Peyer's patch (tissue), 4 donors: Measurements from ENCODE around the gene FGF12. TPM values are rescaled to one million over a fixed set of nuclear protein-coding genes. Genes with fewer than 3 reads are reported as not detected.

ENCODE experiments used
- DNase-seq, 3 donors: peaks; one replicate each; pipeline ENCODE4 v3.0.0-alpha.2; 2017 to 2019
- H3K27ac ChIP-seq, 4 donors: fragments of 200-600 bp; sonication (generic); one replicate each; pipeline ENCODE4 v1.5.1; 2016 to 2019
- H3K27me3 ChIP-seq, 2 donors: fragments of 200-600 bp; sonication (generic); one replicate each; pipeline ENCODE4 v1.5.1; 2019
- H3K36me3 ChIP-seq, 3 donors: fragments of 200-600 bp; sonication (generic); one replicate each; pipeline ENCODE4 v1.5.1; 2016 to 2019
- H3K4me1 ChIP-seq, 4 donors: fragments of 200-600 bp; sonication (generic); one replicate each; pipeline ENCODE4 v1.5.1; 2016 to 2019
- H3K4me3 ChIP-seq, 4 donors: fragments of 200-600 bp; sonication (generic); 1 replicate in 3 of 4; 2 replicates in 1 of 4; pipeline ENCODE4 v1.5.1; 2016 to 2019; ENCODE audit warnings: mild to moderate bottlenecking in 1 of 4
- H3K9me3 ChIP-seq, 4 donors: fragments of 200-600 bp; sonication (generic); one replicate each; pipeline ENCODE4 v1.5.1; 2016 to 2019; ENCODE audit warnings: mild to moderate bottlenecking in 1 of 4
- POLR2A ChIP-seq, 2 donors: fragments of 450-650 bp; IDR thresholded peaks; one replicate each; pipeline ENCODE4 v1.5.1; 2017; ENCODE audit warnings: antibody characterized with exemption in 2 of 2, mild to moderate bottlenecking in 2 of 2, moderate library complexity in 2 of 2
- total RNA-seq, 4 donors: library from RNA; depleted of rRNA; stranded (reverse); fragments of >200 nt; gene quantifications; one replicate each; pipeline ENCODE4 v1.1.0, GENCODE V29; 2016
- TF ChIP-seq, protein P1 (sequence below), 6 experiments: fragments of 450-650 bp in 4 of 6; fragments of 200-600 bp in 2 of 6; sonication (generic) in 1 of 6; IDR thresholded peaks; one replicate each; pipeline ENCODE4 v1.5.1; 2017 to 2019; ENCODE audit warnings: antibody characterized with exemption in 6 of 6, mild to moderate bottlenecking in 3 of 6, moderate library complexity in 1 of 6

FGF12 gene
- total RNA-seq, 4 donors from 2014 or later, result 0.47 TPM; not detected in 3

DNA sequence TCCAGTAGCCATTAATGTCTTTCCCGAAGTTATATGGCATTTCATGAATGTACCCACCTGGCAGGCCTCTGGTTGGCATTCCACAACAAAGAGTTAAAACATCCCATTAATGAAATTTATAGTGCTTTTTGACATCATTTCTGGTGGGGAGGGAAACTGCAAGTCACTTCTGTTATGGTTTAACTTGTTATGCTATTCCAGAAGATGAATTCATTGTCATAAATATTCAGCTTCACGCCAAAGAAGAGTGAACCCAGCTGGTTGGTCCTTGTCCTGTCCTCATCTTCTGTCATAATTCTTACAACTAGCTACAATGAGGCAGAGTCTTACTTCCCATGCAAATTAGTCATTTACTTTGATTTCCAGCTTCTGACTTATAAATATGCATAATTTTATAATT lies 471.5 kb downstream of the FGF12 start:
- Histone ChIP-seq H3K27ac (no peak overlapping the region), H3K9me3 (no peaks in the 10 kb centered on the region), H3K27me3 (no peaks in the 10 kb centered on the region), H3K4me1 (no peaks in the 10 kb centered on the region), H3K36me3 (no peaks in the 10 kb centered on the region), H3K4me3 (no peak overlapping the region)
- DNase-seq, result no peak
- TF ChIP-seq POLR2A (IDR thresholded peaks at IDR 0.05), result no peak
- TF ChIP-seq, protein P1, sequence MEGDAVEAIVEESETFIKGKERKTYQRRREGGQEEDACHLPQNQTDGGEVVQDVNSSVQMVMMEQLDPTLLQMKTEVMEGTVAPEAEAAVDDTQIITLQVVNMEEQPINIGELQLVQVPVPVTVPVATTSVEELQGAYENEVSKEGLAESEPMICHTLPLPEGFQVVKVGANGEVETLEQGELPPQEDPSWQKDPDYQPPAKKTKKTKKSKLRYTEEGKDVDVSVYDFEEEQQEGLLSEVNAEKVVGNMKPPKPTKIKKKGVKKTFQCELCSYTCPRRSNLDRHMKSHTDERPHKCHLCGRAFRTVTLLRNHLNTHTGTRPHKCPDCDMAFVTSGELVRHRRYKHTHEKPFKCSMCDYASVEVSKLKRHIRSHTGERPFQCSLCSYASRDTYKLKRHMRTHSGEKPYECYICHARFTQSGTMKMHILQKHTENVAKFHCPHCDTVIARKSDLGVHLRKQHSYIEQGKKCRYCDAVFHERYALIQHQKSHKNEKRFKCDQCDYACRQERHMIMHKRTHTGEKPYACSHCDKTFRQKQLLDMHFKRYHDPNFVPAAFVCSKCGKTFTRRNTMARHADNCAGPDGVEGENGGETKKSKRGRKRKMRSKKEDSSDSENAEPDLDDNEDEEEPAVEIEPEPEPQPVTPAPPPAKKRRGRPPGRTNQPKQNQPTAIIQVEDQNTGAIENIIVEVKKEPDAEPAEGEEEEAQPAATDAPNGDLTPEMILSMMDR (IDR thresholded peaks at IDR 0.05), result no peak

GRCh38 chr3:192253138-192253887 lies 474.0 kb downstream of the FGF12 start:
- Histone ChIP-seq H3K4me3 (no peak overlapping the region), H3K9me3 (no peaks in the 10 kb centered on the region), H3K27ac (no peak overlapping the region), H3K36me3 (no peaks in the 10 kb centered on the region), H3K27me3 (no peaks in the 10 kb centered on the region), H3K4me1 (no peaks in the 10 kb centered on the region)
- TF ChIP-seq, protein P1 (IDR thresholded peaks at IDR 0.05), result no peak
- no peak for TF ChIP-seq POLR2A (IDR thresholded peaks at IDR 0.05)
- DNase-seq, result no peak

DNA sequence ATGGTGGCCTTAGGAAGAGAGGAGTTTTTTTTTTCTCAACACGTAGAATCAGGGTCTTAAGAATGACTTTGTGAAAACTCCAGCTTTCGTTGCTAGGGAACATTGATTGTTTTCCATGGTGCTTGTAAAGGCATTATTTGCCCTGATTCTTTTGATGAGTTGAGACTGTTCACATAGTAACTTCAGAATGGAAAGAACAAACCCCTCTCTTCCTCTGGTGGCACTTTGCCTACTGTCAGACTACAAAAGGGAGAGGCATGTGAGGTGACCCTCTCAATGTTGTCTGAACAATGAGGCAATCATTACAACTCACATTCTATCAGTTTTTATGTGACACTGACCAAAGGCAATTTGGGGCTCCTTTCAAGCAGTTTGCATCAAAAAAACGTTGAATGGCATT lies 477.8 kb downstream of the FGF12 start:
- H3K4me1 ChIP-seq, result no peaks in the 10 kb centered on the region
- H3K27me3 ChIP-seq, result no peaks in the 10 kb centered on the region
- no peak for DNase-seq
- H3K9me3 ChIP-seq, result no peaks in the 10 kb centered on the region
- H3K36me3 ChIP-seq, result no peaks in the 10 kb centered on the region
- no peak for TF ChIP-seq POLR2A (IDR thresholded peaks at IDR 0.05)
- TF ChIP-seq, protein P1 (IDR thresholded peaks at IDR 0.05), result no peak
- no peak overlapping the region for H3K27ac ChIP-seq
- no peak overlapping the region for H3K4me3 ChIP-seq

GRCh38 chr3:192246847-192247559 lies 480.3 kb downstream of the FGF12 start:
- Histone ChIP-seq H3K36me3 (no peaks in the 10 kb centered on the region), H3K27me3 (no peaks in the 10 kb centered on the region), H3K4me3 (no peak overlapping the region), H3K4me1 (no peaks in the 10 kb centered on the region), H3K27ac (no peak overlapping the region), H3K9me3 (no peaks in the 10 kb centered on the region)
- no peak for DNase-seq
- TF ChIP-seq, protein P1 (IDR thresholded peaks at IDR 0.05), result no peak
- no peak for TF ChIP-seq POLR2A (IDR thresholded peaks at IDR 0.05)

GRCh38 chr3:192244591-192244990 lies 482.8 kb downstream of the FGF12 start:
- no peak overlapping the region for H3K4me3 ChIP-seq
- H3K4me1 ChIP-seq, result no peaks in the 10 kb centered on the region
- no peaks in the 10 kb centered on the region for H3K27me3 ChIP-seq
- TF ChIP-seq, protein P1 (IDR thresholded peaks at IDR 0.05), result no peak
- no peak for TF ChIP-seq POLR2A (IDR thresholded peaks at IDR 0.05)
- no peak for DNase-seq
- no peak overlapping the region for H3K27ac ChIP-seq
- H3K9me3 ChIP-seq, result no peaks in the 10 kb centered on the region
- no peaks in the 10 kb centered on the region for H3K36me3 ChIP-seq
